ENCODE measurements around the gene CCDC28B.

- TF ChIP-seq POLR2AphosphoS5 (IDR thresholded peaks at IDR 0.05; ENCODE audit: low read depth) = no peak
- no peak for TF ChIP-seq CTCF (IDR thresholded peaks at IDR 0.05; ENCODE audit: insufficient read depth, low read length)
- TF ChIP-seq GABPA (IDR thresholded peaks at IDR 0.05; ENCODE audit: low read depth) = no peak
- TF ChIP-seq, protein P1, sequence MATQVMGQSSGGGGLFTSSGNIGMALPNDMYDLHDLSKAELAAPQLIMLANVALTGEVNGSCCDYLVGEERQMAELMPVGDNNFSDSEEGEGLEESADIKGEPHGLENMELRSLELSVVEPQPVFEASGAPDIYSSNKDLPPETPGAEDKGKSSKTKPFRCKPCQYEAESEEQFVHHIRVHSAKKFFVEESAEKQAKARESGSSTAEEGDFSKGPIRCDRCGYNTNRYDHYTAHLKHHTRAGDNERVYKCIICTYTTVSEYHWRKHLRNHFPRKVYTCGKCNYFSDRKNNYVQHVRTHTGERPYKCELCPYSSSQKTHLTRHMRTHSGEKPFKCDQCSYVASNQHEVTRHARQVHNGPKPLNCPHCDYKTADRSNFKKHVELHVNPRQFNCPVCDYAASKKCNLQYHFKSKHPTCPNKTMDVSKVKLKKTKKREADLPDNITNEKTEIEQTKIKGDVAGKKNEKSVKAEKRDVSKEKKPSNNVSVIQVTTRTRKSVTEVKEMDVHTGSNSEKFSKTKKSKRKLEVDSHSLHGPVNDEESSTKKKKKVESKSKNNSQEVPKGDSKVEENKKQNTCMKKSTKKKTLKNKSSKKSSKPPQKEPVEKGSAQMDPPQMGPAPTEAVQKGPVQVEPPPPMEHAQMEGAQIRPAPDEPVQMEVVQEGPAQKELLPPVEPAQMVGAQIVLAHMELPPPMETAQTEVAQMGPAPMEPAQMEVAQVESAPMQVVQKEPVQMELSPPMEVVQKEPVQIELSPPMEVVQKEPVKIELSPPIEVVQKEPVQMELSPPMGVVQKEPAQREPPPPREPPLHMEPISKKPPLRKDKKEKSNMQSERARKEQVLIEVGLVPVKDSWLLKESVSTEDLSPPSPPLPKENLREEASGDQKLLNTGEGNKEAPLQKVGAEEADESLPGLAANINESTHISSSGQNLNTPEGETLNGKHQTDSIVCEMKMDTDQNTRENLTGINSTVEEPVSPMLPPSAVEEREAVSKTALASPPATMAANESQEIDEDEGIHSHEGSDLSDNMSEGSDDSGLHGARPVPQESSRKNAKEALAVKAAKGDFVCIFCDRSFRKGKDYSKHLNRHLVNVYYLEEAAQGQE (IDR thresholded peaks at IDR 0.05; ENCODE audit: insufficient replicate concordance, low read depth) = no peak
Measured at GRCh38 chr1:32197837-32198236, 2.6 kb upstream of the CCDC28B start.

All from HL-60 (cell line).